Measurements from ENCODE around the gene SHROOM3. TPM values are rescaled to one million over a fixed set of nuclear protein-coding genes. Genes with fewer than 3 reads are reported as not detected.

Gene SHROOM3
- polyA plus RNA-seq, 1 donor from 2014 or later = 2.7 TPM

DNA sequence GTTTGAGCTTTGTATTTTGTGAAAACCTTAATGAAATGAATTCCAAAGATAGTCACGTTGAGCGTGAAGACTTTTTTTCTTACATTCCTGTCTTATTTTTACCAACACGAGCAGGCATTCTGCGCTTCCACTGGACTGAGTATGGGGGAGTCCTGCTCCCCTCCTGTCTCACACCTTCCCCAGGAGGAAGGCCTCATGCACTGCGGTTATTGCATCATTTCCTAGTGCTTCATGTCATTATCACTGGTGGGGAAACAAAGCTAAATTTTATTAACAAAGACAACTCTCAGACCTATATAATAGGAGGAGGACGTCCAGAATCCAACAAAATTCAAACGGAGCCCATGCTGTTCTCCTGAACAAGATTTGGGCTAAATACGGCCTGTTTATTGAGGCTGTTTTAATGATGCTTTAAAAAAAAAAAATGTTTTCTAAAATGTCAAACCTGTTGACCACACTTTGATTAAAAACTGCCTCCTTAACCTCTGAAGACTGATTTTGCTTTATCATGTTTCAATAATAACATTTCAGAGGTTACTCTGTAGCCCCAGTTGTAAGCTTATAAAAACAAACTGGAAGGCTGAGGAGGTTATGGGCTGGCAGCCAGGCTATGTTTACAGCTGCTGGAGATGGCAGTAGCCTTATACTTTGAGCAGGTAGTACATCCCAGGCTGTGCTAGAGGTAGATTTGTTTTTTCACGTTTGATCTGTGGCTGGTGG is 344.9 kb downstream of the SHROOM3 start:
- Histone ChIP-seq H4K20me1 (ENCODE audit: insufficient read depth) (no peaks in the 10 kb centered on the region), H3K27me3 (ENCODE audit: insufficient read depth, low read depth, low read length) (no peaks in the 10 kb centered on the region), H3K9me3 (ENCODE audit: low read length) (no peaks in the 10 kb centered on the region), H3K9me2 (ENCODE audit: insufficient read depth, low read length) (no peaks in the 10 kb centered on the region), H3K36me3 (ENCODE audit: insufficient read depth, low read length) (peaks cover 8% of the 10 kb centered on the region), H3K4me2 (ENCODE audit: low read length) (no peak overlapping the region), H3K9ac (ENCODE audit: low read length) (no peak overlapping the region), H3K4me3 (ENCODE audit: low read length) (no peak overlapping the region), H3K27ac (ENCODE audit: low read length) (no peak overlapping the region), H3F3A (ENCODE audit: insufficient read depth, low read length, poor library complexity, severe bottlenecking) (no peaks in the 10 kb centered on the region), H2AFZ (ENCODE audit: low read depth, low read length) (no peak overlapping the region), H3K79me2 (replicated peaks; ENCODE audit: insufficient read depth, low read length) (no peaks in the 10 kb centered on the region)
- TF ChIP-seq RAD21 (conservative IDR thresholded peaks at IDR 0.05) (no peak), TAF1 (IDR thresholded peaks at IDR 0.05; ENCODE audit: low read depth) (no peak), EZH2 (IDR thresholded peaks at IDR 0.05; ENCODE audit: borderline replicate concordance, insufficient read depth, low read length, poor library complexity, severe bottlenecking) (no peak), SMC3 (conservative IDR thresholded peaks at IDR 0.05; ENCODE audit: poor library complexity) (no peak), EP300 (conservative IDR thresholded peaks at IDR 0.05; ENCODE audit: poor library complexity, severe bottlenecking) (no peak), POLR2AphosphoS5 (IDR thresholded peaks at IDR 0.05) (no peak)
- TF ChIP-seq, protein P1, sequence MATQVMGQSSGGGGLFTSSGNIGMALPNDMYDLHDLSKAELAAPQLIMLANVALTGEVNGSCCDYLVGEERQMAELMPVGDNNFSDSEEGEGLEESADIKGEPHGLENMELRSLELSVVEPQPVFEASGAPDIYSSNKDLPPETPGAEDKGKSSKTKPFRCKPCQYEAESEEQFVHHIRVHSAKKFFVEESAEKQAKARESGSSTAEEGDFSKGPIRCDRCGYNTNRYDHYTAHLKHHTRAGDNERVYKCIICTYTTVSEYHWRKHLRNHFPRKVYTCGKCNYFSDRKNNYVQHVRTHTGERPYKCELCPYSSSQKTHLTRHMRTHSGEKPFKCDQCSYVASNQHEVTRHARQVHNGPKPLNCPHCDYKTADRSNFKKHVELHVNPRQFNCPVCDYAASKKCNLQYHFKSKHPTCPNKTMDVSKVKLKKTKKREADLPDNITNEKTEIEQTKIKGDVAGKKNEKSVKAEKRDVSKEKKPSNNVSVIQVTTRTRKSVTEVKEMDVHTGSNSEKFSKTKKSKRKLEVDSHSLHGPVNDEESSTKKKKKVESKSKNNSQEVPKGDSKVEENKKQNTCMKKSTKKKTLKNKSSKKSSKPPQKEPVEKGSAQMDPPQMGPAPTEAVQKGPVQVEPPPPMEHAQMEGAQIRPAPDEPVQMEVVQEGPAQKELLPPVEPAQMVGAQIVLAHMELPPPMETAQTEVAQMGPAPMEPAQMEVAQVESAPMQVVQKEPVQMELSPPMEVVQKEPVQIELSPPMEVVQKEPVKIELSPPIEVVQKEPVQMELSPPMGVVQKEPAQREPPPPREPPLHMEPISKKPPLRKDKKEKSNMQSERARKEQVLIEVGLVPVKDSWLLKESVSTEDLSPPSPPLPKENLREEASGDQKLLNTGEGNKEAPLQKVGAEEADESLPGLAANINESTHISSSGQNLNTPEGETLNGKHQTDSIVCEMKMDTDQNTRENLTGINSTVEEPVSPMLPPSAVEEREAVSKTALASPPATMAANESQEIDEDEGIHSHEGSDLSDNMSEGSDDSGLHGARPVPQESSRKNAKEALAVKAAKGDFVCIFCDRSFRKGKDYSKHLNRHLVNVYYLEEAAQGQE (IDR thresholded peaks at IDR 0.05; ENCODE audit: borderline replicate concordance) = no peak
- TF ChIP-seq, protein P2, sequence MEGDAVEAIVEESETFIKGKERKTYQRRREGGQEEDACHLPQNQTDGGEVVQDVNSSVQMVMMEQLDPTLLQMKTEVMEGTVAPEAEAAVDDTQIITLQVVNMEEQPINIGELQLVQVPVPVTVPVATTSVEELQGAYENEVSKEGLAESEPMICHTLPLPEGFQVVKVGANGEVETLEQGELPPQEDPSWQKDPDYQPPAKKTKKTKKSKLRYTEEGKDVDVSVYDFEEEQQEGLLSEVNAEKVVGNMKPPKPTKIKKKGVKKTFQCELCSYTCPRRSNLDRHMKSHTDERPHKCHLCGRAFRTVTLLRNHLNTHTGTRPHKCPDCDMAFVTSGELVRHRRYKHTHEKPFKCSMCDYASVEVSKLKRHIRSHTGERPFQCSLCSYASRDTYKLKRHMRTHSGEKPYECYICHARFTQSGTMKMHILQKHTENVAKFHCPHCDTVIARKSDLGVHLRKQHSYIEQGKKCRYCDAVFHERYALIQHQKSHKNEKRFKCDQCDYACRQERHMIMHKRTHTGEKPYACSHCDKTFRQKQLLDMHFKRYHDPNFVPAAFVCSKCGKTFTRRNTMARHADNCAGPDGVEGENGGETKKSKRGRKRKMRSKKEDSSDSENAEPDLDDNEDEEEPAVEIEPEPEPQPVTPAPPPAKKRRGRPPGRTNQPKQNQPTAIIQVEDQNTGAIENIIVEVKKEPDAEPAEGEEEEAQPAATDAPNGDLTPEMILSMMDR (IDR thresholded peaks at IDR 0.05; ENCODE audit: poor library complexity, severe bottlenecking) = no peak

DNA sequence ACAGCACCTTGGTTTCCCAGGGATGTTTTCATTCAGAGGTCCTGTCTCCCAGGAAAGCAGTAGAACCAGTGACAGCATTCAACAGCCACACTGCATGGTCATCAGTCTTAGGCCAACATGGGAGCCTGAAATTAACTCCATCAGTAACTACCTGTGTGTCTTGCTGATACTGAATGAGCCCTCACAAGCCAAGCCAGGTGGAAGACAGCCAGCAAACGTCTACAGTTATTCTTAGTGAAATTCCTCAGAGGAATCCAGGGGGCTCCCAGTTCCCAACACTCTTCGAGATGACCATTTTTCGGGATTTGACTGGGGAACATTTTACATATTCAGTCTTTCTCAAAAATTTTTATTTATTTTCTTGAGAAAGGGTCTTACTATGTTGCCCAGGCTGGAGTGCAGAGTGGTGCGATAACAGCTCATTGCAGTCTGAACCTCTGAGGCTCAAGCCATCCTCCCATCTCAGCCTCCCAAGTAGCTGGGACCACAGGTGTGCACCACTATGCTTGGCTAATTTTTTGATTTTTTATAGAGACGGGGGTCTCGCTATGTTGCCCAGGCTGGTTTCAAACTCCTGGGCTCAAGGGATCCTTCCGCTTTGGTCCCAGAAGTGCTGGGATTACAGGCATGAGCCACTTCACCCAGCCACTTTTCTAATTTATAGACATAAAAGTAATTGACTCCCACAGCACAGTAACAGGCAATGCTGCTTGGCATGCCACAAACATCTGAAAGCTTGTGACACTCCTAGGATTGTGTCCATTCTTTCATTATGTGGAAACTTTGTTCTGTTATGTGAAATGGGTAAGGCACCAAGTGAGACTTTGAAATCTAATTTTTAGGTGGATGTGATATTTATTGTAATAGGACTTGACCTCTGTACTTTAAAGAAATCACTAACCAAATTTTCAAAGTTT is 346.0 kb downstream of the SHROOM3 start:
- no peak for TF ChIP-seq SMC3 (conservative IDR thresholded peaks at IDR 0.05; ENCODE audit: poor library complexity)
- TF ChIP-seq, protein P2 (IDR thresholded peaks at IDR 0.05; ENCODE audit: poor library complexity, severe bottlenecking) = no peak
- TF ChIP-seq EZH2 (IDR thresholded peaks at IDR 0.05; ENCODE audit: borderline replicate concordance, insufficient read depth, low read length, poor library complexity, severe bottlenecking) = no peak
- no peak for TF ChIP-seq MXI1 (conservative IDR thresholded peaks at IDR 0.05; ENCODE audit: poor library complexity, severe bottlenecking)
- no peak for TF ChIP-seq TAF1 (IDR thresholded peaks at IDR 0.05; ENCODE audit: low read depth)
- TF ChIP-seq POLR2AphosphoS5 (IDR thresholded peaks at IDR 0.05) = no peak
- TF ChIP-seq RAD21 (conservative IDR thresholded peaks at IDR 0.05) = no peak
- TF ChIP-seq, protein P1 (IDR thresholded peaks at IDR 0.05; ENCODE audit: borderline replicate concordance) = no peak
- no peak for TF ChIP-seq EP300 (conservative IDR thresholded peaks at IDR 0.05; ENCODE audit: poor library complexity, severe bottlenecking)
- Histone ChIP-seq H3K9me3 (ENCODE audit: low read length) (no peaks in the 10 kb centered on the region), H2AFZ (ENCODE audit: low read depth, low read length) (no peak overlapping the region), H3K9ac (ENCODE audit: low read length) (no peak overlapping the region), H3K4me3 (ENCODE audit: low read length) (no peak overlapping the region), H3K36me3 (ENCODE audit: insufficient read depth, low read length) (peaks cover 8% of the 10 kb centered on the region), H3K9me2 (ENCODE audit: insufficient read depth, low read length) (no peaks in the 10 kb centered on the region), H3K27ac (ENCODE audit: low read length) (no peak overlapping the region), H3K27me3 (ENCODE audit: insufficient read depth, low read depth, low read length) (no peaks in the 10 kb centered on the region), H3K4me2 (ENCODE audit: low read length) (no peak overlapping the region), H4K20me1 (ENCODE audit: insufficient read depth) (no peaks in the 10 kb centered on the region), H3K79me2 (replicated peaks; ENCODE audit: insufficient read depth, low read length) (no peaks in the 10 kb centered on the region), H3F3A (ENCODE audit: insufficient read depth, low read length, poor library complexity, severe bottlenecking) (no peaks in the 10 kb centered on the region)

Measured in neural cell (in vitro differentiated cells).